ENCODE measurements around the gene NOS1AP.
"Not testable (repeated sequence)": the region's sequence is repeated elsewhere in the genome, so short reads cannot be mapped to it uniquely, and the experiment has no call there.

NOS1AP gene

GRCh38 chr1:162389021-162389818, 319.7 kb downstream of the NOS1AP start:
- no peak for DNase-seq

- no peak for DNase-seq
These were observed 320.5 kb downstream of the NOS1AP start for GRCh38 chr1:162389971-162390370.

DNA sequence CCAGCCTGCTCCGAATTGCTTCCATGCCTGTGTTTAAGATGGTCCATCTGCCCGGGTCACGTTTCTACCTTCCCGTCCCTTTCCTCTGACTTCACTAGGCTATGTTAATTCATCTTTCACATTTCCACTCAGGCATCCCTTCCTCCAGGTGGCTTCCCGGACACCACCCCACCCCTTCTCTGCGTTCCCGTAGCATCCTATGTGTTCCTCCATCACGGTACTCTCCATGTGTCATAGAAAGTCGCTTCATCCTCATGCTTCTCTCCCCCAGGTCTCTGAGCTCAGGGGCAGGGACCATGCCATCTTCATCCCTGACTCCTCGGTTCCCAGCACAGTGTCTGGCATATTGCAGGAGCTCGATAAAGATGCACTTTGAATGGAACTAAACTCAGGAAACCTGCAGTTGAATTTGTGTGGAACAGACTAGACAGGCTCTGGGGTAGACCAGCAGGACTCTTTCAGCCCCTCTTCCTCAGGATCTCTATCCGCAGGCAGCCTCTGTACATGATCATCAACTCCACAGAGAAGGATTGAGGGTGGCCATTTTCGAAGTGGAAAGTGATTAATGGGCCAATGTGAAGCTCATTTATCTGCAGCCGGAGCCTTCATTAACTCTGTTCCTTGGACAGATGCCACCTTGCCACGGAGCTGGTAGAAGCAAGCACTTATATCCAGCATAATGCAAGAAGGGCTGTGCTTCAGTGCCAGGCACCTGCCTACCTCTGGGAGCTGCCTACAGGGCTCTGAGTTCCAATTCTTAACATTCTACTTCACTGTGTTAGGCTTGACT, 321.1 kb downstream of the NOS1AP start:
- no peak for DNase-seq

DNA sequence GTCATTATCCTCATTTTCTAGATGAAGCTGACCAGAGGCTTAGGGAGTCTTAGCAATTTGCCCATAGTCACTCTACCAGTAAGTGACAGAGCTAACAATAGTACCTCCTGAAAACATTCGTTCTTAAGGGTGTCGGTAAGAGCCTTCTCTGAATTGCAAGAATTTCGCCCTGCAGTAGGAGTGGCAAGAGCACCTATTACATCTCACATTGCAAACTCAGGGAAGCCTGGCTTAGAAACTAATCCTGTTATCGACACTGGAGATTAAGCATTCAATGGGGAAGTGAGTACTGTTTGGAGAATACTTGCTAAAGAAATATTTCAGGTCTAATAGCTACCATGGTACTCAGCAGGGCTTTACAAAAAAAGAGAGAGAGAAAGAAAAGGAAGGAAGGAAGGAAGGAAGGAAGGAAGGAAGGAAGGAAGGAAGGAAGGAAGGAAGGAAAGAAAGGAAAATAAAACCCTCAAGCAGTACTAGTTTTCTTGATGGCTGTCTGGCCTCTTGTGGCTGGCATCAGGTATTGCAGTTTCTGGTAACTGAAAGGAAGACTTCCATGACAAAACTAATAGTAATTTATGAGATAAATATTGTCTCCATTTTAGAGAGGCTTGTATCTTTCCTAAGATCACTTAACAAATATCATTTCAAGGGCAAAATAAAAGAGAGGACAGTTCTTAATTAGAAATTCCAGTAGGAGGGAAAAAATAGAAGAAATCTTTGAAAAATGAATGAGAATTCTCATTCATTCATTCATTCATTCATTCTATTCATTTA, 322.5 kb downstream of the NOS1AP start:
- DNase-seq = no peak

DNA sequence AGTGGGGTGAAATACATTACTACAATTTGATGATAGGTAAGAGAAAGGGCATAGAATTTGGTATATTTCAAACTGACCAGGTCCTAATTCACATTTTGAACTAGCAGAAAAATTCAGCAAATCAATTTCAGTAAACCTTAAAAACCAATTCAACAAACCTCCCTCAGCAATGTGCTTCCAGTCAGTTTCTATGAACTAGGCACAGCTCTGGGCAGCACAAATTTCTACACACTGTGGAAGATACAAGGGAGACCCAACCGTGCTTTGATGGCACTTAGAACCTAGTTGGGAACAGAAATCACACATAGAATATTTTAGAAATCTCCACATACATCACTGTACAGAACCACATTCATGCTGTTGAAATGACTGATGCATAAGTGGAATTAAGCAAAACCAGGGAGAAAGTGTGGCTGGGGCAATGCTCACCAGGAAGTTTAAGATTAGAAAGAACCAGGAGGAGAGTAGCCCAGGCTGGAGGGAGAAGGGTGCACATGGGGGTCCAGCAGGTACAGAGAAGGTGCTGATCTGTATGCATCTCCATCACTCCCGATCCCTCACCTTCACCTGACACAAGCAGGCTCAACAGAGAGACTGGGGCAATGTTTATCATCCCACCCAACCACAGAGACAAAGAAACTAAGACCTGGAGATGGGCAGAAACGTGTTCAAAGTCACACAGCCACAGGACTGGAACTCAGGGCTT, 326.9 kb downstream of the NOS1AP start:
- DNase-seq = no peak

GRCh38 chr1:162397039-162397448, 327.6 kb downstream of the NOS1AP start:
- DNase-seq = no peak

- DNase-seq = no peak
These were observed 328.6 kb downstream of the NOS1AP start for GRCh38 chr1:162397943-162398560.

DNA sequence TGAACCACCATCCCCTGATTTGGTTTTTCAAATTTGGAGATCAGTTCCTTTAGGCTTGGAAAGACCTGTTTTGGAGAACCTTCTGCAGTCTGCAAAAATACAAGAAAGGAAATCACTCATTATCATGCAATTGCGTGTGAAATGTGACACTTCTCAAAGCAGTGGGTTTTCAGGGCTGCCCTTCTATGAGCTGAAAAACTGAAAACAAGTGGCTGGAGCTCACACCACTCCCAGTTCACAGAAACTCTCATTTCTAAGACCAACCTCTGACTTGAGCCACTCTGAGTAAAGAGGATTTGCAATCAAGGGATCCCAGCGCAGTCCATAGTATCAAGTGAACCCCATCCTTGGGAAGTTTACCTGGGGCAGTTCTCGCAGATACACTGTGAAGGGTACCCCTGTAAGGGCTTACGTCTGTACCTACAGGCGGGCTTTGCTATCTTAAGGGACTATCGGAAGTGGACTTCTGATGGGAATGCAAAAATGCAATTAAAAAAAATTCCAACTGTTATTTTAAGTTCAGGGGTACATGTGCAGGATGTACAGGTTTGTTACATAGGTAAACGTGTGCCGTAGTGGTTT, 329.6 kb downstream of the NOS1AP start:
- DNase-seq = no peak

GRCh38 chr1:162400790-162401355, 331.4 kb downstream of the NOS1AP start:
- no peak for DNase-seq

DNA sequence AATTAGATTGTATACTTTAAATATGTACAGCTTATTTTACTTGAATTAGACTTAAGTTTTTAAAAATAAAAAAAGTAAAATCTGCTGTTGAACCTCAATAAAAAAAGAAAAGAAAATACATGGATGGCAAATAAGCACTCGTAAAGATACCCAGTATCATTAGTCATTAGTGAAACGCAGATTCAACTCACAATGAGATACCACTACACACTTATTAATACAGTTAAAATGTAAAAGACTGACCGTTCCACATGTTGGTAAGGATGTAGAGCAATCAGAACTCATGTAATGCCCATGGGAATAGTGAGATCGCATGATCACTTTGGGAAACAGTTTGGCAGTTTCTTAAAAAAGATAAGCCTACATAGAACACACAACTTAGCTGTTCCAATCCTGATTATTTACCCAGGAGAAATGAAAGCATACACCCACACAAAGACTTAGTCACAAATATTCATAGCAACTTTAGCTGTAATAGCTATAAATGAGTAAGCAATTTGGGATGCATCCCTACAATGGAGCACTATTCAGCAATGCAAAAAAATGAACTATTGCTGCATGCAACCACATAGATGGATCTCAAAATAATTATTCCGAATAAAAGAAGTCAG, 335.2 kb downstream of the NOS1AP start:
- DNase-seq = no peak

GRCh38 chr1:162405800-162406199, 336.3 kb downstream of the NOS1AP start:
- DNase-seq = no peak

DNA sequence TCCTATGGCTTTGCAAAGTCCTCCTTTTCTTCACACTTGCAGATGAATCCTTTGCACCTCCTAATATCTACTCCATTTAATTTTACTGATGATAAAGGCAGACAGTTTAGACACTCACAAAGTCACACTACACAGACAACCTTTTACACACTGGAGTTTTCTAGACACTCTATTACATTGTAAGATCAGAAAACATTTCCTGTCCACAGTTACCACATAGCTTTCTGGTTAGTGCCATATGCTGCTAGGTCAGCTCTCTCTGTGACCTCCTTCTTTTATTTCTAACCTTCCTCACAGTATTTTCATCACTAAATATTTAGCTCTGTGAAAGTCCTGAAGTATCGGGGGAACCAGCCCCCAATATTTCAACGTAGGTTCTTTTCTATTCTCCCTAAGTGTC, 337.3 kb downstream of the NOS1AP start:
- DNase-seq = no peak

DNA sequence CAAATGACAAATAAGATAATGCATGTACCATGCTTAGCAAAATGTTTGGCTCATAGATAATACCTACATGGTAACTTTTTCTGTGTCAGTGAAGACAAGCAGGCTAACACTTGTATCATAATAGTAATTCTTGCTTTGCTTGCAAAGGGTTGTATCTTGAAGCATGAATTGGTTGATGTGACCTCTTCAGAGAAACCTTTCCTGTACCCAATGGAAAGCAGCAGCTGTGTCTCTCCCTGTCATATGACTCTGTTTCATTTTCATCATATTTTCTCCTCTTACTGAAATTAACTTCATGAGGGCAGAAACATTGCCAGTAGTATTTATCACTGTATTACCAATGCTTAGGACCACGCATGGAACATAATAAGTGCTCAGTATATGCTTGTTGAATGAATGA, 338.0 kb downstream of the NOS1AP start:
- DNase-seq = no peak

GRCh38 chr1:162412002-162412401, 342.5 kb downstream of the NOS1AP start, which contains the start of gene SH2D1B:
Gene SH2D1B, minus strand, starts transcription at chr1:162412136. Its CDS starts 120 bp downstream, at chr1:162412016.
- DNase-seq = no peak

- DNase-seq = no peak
These were observed 346.7 kb downstream of the NOS1AP start for GRCh38 chr1:162416215-162416614.

DNA sequence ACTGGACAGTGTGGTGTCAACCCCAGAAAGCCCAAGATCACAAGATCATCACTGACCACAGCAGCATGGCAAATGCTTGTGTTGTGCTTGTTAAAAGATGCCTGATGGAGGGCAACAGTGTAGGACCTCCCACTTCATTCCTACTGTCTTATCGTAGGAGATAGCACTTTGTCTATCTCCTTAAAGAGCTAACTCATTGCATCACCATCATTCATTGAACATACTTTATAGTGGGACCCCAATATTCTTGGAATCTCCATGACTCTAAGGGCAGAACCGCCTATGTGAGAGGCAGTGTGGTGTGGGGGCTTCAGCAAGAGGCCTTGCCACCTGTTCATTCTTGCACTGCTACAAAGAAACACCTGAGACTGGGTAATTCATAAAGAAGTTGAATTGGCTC, 347.4 kb downstream of the NOS1AP start:
- DNase-seq = no peak

- DNase-seq = no peak
These were observed 348.2 kb downstream of the NOS1AP start for GRCh38 chr1:162417650-162418049.

- DNase-seq = not testable (repeated sequence)
These were observed 349.1 kb downstream of the NOS1AP start for GRCh38 chr1:162418584-162418983.

GRCh38 chr1:162419450-162419931, 350.0 kb downstream of the NOS1AP start:
- not testable (repeated sequence) for DNase-seq

Measured in NCI-H1048 (cell line).